Activated CD4-positive, alpha-beta T cell treated with anti-CD3 and anti-CD28 coated beads for 36 hours (primary cell): ENCODE data around the gene PIGZ. TPM values are rescaled to one million over a fixed set of nuclear protein-coding genes. Genes with fewer than 3 reads are reported as not detected.

Source experiments
- ATAC-seq: fragments of 200-7000 bp; cut with Tn5 transposase; one replicate; pipeline ENCODE4 v1.10.0; 2021; ENCODE audit warnings: mild to moderate bottlenecking, moderate library complexity
- CTCF ChIA-PET: fragments of 350-600 bp; sonication (Branson Sonifier 250); formaldehyde crosslinking; loops from one replicate; lab custom pipeline; 2021; ENCODE audit warnings: antibody characterized with exemption; lab: Charles Lee
- POLR2A ChIA-PET: fragments of 350-600 bp; sonication (Branson Sonifier 250); formaldehyde crosslinking; loops from one replicate; lab custom pipeline; 2021; ENCODE audit warnings: antibody characterized with exemption, inconsistent platforms; lab: Charles Lee
- DNase-seq: peaks from one replicate; pipeline ENCODE4 v3.0.0-alpha.2; 2020
- H3K27ac Mint-ChIP-seq: one replicate; pipeline ENCODE4 v1.8.0; 2021; ENCODE audit warnings: mixed read lengths
- H3K27me3 Mint-ChIP-seq: one replicate; pipeline ENCODE4 v1.8.0; 2021; ENCODE audit warnings: mixed read lengths
- H3K36me3 Mint-ChIP-seq: one replicate; pipeline ENCODE4 v1.8.0; 2021; ENCODE audit warnings: low read depth, mixed read lengths
- H3K4me1 Mint-ChIP-seq: one replicate; pipeline ENCODE4 v1.8.0; 2021; ENCODE audit warnings: mixed read lengths
- H3K4me3 Mint-ChIP-seq: one replicate; pipeline ENCODE4 v1.8.0; 2021; ENCODE audit warnings: mild to moderate bottlenecking, moderate library complexity, mixed read lengths
- H3K9me3 Mint-ChIP-seq: one replicate; pipeline ENCODE4 v1.8.0; 2021; ENCODE audit warnings: low read depth, mixed read lengths
- intact Hi-C, 2 experiments: fragments of 100-400 bp; cut with DNase I in 1 of 2; cut with micrococcal nuclease in 1 of 2; formaldehyde crosslinking; loops; one replicate each; pipeline versions ENCODE4 v1.14.2 to v1.15.1; 2022 to 2024; cut with DNase I, micrococcal nuclease
- total RNA-seq, 2 experiments: library from RNA; stranded (reverse); gene quantifications; one replicate each; pipeline ENCODE4 v1.2.3, GENCODE V29; 2021

Gene PIGZ
- under 1 TPM; 0.44 to 0.71 TPM for total RNA-seq

- Mint-ChIP-seq H3K27ac (no peak within 1 kb of the TSS), H3K9me3 (no peaks in the 10 kb centered on the region), H3K4me3 (peak within 1 kb of the TSS; percentile 68), H3K27me3 (peaks cover 11% of the 10 kb centered on the region), H3K36me3 (no peaks in the 10 kb centered on the region), H3K4me1 (peaks cover 15% of the 10 kb centered on the region)
- DNase-seq (peak; percentile 65), ATAC-seq (peak; percentile 79)
- intact Hi-C loops, result loop anchor here (1.0 to 2.0 kb wide), 6 partner anchors 26 to 400 kb away; partner anchors contain the start of genes NCBP2 (in 2 of the 2), CEP19 (in 1 of the 2), FBXO45 (in 1 of the 2) and MELTF (in 1 of the 2)
- ChIA-PET CTCF (interaction anchor here (2.9 kb wide), 1 partner anchor 131 kb away, joined by 11 read pairs; no protein-coding TSS in a partner anchor), POLR2A (no interaction called here)
These were observed at the start of gene PIGZ for GRCh38 chr3:196968233-196969133. Gene PIGZ, minus strand, starts transcription at chr3:196968833. Its CDS starts 16,802 bp downstream, at chr3:196952031.

GRCh38 chr3:197017003-197017402, 48.4 kb upstream of the PIGZ start:
- Mint-ChIP-seq H3K9me3 (no peaks in the 10 kb centered on the region), H3K27me3 (no peaks in the 10 kb centered on the region), H3K36me3 (no peaks in the 10 kb centered on the region), H3K4me1 (no peaks in the 10 kb centered on the region), H3K4me3 (no peak overlapping the region), H3K27ac (no peak overlapping the region)
- ChIA-PET POLR2A (no interaction called here), CTCF (interaction anchor here (0.6 to 1.5 kb wide), 3 partner anchors 12 to 170 kb away, joined by 3 to 4 read pairs (median 3); no protein-coding TSS in a partner anchor)
- intact Hi-C loops, result no loop called here
- no peak for DNase-seq
- ATAC-seq, result no peak

- no peaks in the 10 kb centered on the region for H3K4me1 Mint-ChIP-seq
- no peak overlapping the region for H3K27ac Mint-ChIP-seq
- no peak for ATAC-seq
- H3K4me3 Mint-ChIP-seq, result no peak overlapping the region
- no peaks in the 10 kb centered on the region for H3K9me3 Mint-ChIP-seq
- no peak for DNase-seq
- no peaks in the 10 kb centered on the region for H3K36me3 Mint-ChIP-seq
- intact Hi-C loops, result no loop called here
- ChIA-PET POLR2A (no interaction called here), CTCF (interaction anchor here (1.5 kb wide), 1 partner anchor 171 kb away, joined by 4 read pairs; no protein-coding TSS in a partner anchor)
- H3K27me3 Mint-ChIP-seq, result no peaks in the 10 kb centered on the region
These were observed 47.4 kb upstream of the PIGZ start for GRCh38 chr3:197015790-197016736.

- POLR2A ChIA-PET, result no interaction called here
- DNase-seq, result no peak
- H3K9me3 Mint-ChIP-seq, result no peaks in the 10 kb centered on the region
- no peaks in the 10 kb centered on the region for H3K27me3 Mint-ChIP-seq
- no peak for ATAC-seq
- intact Hi-C loops, result no loop called here
- H3K4me3 Mint-ChIP-seq, result no peak overlapping the region
- no peaks in the 10 kb centered on the region for H3K4me1 Mint-ChIP-seq
- no peaks in the 10 kb centered on the region for H3K36me3 Mint-ChIP-seq
- CTCF ChIA-PET, result no interaction called here
- no peak overlapping the region for H3K27ac Mint-ChIP-seq
These were observed 46.4 kb upstream of the PIGZ start for GRCh38 chr3:197014942-197015575.

- H3K36me3 Mint-ChIP-seq, result no peaks in the 10 kb centered on the region
- no peak for ATAC-seq
- H3K4me1 Mint-ChIP-seq, result no peaks in the 10 kb centered on the region
- no peak for DNase-seq
- no peaks in the 10 kb centered on the region for H3K9me3 Mint-ChIP-seq
- POLR2A ChIA-PET, result no interaction called here
- intact Hi-C loops, result no loop called here
- no peak overlapping the region for H3K4me3 Mint-ChIP-seq
- H3K27ac Mint-ChIP-seq, result no peak overlapping the region
- H3K27me3 Mint-ChIP-seq, result no peaks in the 10 kb centered on the region
- CTCF ChIA-PET, result no interaction called here
These were observed 45.4 kb upstream of the PIGZ start for GRCh38 chr3:197014024-197014423.

GRCh38 chr3:197012540-197012883, 43.9 kb upstream of the PIGZ start:
- ATAC-seq (no peak), DNase-seq (no peak)
- Mint-ChIP-seq H3K36me3 (no peaks in the 10 kb centered on the region), H3K4me1 (no peaks in the 10 kb centered on the region), H3K9me3 (no peaks in the 10 kb centered on the region), H3K27me3 (no peaks in the 10 kb centered on the region), H3K4me3 (no peak overlapping the region), H3K27ac (no peak overlapping the region)
- intact Hi-C loops, result no loop called here
- ChIA-PET POLR2A (no interaction called here), CTCF (interaction anchor here (0.5 to 1.4 kb wide), 2 partner anchors 8 to 159 kb away, joined by 3 read pairs; no protein-coding TSS in a partner anchor)

GRCh38 chr3:197011780-197012539, 43.3 kb upstream of the PIGZ start:
- no peak for DNase-seq
- CTCF ChIA-PET, result interaction anchor here (0.5 to 1.4 kb wide), 2 partner anchors 8 to 159 kb away, joined by 3 read pairs; no protein-coding TSS in a partner anchor
- H3K4me1 Mint-ChIP-seq, result no peaks in the 10 kb centered on the region

GRCh38 chr3:197010556-197011351, 42.1 kb upstream of the PIGZ start:
- no peak overlapping the region for H3K4me3 Mint-ChIP-seq
- no peaks in the 10 kb centered on the region for H3K4me1 Mint-ChIP-seq
- POLR2A ChIA-PET, result no interaction called here
- ATAC-seq (no peak), DNase-seq (no peak)
- no peak overlapping the region for H3K27ac Mint-ChIP-seq
- no peaks in the 10 kb centered on the region for H3K36me3 Mint-ChIP-seq
- intact Hi-C loops, result no loop called here
- H3K9me3 Mint-ChIP-seq, result no peaks in the 10 kb centered on the region
- no peaks in the 10 kb centered on the region for H3K27me3 Mint-ChIP-seq
- CTCF ChIA-PET, result no interaction called here

More at GRCh38 chr3:197011780-197012539, 43.3 kb upstream of the PIGZ start:
- no peak for ATAC-seq
- Mint-ChIP-seq H3K27ac (no peak overlapping the region), H3K27me3 (no peaks in the 10 kb centered on the region), H3K9me3 (no peaks in the 10 kb centered on the region), H3K36me3 (no peaks in the 10 kb centered on the region), H3K4me3 (no peak overlapping the region)
- intact Hi-C loops, result no loop called here
- POLR2A ChIA-PET, result no interaction called here

- intact Hi-C loops, result no loop called here
- POLR2A ChIA-PET, result no interaction called here
- Mint-ChIP-seq H3K27me3 (no peaks in the 10 kb centered on the region), H3K4me1 (peaks cover under 1% of the 10 kb centered on the region), H3K4me3 (no peak overlapping the region), H3K27ac (no peak overlapping the region), H3K9me3 (no peaks in the 10 kb centered on the region), H3K36me3 (no peaks in the 10 kb centered on the region)
- DNase-seq (no peak), ATAC-seq (no peak)
- CTCF ChIA-PET, result interaction anchor here (1.0 kb wide), 1 partner anchor 19 kb away, joined by 3 read pairs; no protein-coding TSS in a partner anchor
These were observed 40.9 kb upstream of the PIGZ start for GRCh38 chr3:197009532-197010019.
